ENCODE results near the gene NHSL2.

The NHSL2 gene

DNA sequence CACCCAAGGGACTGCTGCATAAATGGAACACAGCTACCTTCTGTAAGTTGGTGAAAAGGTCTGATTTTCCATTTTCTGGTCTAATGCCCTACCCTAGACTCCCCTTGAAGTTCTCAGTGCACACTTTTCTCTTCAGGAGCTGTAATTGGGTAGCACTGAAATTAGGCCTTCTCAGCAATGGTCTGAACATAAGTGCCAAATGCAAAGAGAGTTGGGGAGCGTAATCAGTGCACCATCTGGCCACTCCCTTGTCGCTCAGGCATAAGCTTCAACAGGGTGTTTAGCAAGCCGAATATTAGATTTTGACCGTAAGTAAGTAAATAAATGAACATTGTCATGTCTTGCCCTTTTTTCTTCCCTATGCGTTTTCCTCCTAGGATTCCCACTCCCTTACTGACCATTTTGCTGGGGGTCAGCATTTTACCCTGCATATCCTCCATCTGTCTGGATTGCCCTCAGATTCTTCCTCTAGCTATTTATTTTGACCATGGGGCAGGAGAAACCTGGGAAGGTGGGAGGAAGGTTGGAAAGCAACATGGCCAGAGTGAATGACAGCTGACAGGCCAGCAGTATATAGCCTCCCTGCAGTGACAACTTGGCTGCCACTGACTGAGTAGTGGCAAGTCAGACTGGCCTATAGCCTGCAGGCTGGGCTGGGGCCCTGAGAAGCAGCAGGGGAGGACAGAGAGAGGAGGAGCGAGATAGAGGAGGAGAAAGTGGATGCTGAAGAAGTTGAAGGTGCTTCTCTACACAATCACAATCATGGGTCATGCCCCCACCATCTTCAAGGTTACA lies 2.7 kb downstream of the NHSL2 start:
- no peak overlapping the region for H2AFZ ChIP-seq (ENCODE audit: low read depth, low read length)
- no peaks in the 10 kb centered on the region for H3K36me3 ChIP-seq (replicated peaks; ENCODE audit: low read depth, low read length)
- H4K20me1 ChIP-seq (ENCODE audit: insufficient read depth, low read length), result no peaks in the 10 kb centered on the region
- H3K4me2 ChIP-seq (ENCODE audit: low read length), result no peak overlapping the region
- no peak overlapping the region for H3K27ac ChIP-seq (ENCODE audit: low read length)
- no peaks in the 10 kb centered on the region for H3K4me1 ChIP-seq (ENCODE audit: low read length)
- H3K27me3 ChIP-seq (ENCODE audit: low read depth, low read length), result no peaks in the 10 kb centered on the region; the same call in 1 of the 2 replicates
- no peaks in the 10 kb centered on the region for H3K9me3 ChIP-seq (ENCODE audit: insufficient read depth, low read length)
- TF ChIP-seq, protein P1, sequence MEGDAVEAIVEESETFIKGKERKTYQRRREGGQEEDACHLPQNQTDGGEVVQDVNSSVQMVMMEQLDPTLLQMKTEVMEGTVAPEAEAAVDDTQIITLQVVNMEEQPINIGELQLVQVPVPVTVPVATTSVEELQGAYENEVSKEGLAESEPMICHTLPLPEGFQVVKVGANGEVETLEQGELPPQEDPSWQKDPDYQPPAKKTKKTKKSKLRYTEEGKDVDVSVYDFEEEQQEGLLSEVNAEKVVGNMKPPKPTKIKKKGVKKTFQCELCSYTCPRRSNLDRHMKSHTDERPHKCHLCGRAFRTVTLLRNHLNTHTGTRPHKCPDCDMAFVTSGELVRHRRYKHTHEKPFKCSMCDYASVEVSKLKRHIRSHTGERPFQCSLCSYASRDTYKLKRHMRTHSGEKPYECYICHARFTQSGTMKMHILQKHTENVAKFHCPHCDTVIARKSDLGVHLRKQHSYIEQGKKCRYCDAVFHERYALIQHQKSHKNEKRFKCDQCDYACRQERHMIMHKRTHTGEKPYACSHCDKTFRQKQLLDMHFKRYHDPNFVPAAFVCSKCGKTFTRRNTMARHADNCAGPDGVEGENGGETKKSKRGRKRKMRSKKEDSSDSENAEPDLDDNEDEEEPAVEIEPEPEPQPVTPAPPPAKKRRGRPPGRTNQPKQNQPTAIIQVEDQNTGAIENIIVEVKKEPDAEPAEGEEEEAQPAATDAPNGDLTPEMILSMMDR (IDR thresholded peaks at IDR 0.05; ENCODE audit: low read depth, low read length), result no peak
- TF ChIP-seq EZH2phosphoT487 (IDR thresholded peaks at IDR 0.05; ENCODE audit: low read depth), result no peak
- no peaks in the 10 kb centered on the region for H3K79me2 ChIP-seq (ENCODE audit: low read length)
- no peak overlapping the region for H3K9ac ChIP-seq (ENCODE audit: low read length)
- no peak overlapping the region for H3K4me3 ChIP-seq (ENCODE audit: low read length)

DNA sequence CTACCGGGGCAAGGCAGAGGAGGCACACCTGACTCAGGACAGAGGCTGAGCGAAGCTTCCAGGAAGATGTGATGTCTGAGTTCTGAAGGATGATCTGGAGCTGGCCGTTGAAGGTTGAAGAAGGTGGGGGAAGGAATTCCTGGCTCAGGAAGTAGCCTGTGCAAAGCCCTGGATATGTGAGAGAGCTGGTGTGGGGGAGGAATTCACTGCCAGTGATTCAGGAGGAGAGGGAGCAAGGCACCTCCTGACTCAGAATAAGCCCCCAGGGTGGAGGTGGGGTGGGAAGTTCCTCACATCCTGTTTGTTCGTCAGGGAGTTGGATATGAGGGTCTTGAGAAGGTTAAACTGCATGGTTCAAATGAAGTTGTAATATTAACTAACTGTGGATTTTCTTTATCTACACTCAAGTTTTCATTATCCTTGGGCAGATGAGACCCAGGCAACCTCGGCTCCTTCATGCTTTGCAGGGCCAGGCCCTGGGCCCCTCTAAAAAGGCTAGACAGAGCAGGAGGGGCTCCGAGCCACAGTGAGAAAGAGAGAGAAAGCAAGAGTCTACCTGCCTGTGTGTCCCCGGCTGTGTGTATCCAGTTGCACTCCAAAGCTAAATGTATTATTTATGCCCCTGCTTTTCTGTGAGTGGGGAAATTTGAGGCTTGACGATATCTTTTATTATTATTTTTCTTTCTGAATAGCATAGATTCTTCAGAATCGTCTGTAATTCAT lies 7.1 kb downstream of the NHSL2 start:
- no peaks in the 10 kb centered on the region for H3K36me3 ChIP-seq (replicated peaks; ENCODE audit: low read depth, low read length)
- H3K9ac ChIP-seq (ENCODE audit: low read length), result no peak overlapping the region
- H2AFZ ChIP-seq (ENCODE audit: low read depth, low read length), result no peak overlapping the region
- no peak for TF ChIP-seq EZH2phosphoT487 (IDR thresholded peaks at IDR 0.05; ENCODE audit: low read depth)
- TF ChIP-seq, protein P1 (IDR thresholded peaks at IDR 0.05; ENCODE audit: low read depth, low read length), result no peak
- H3K4me3 ChIP-seq (ENCODE audit: low read length), result no peak overlapping the region
- H3K4me2 ChIP-seq (ENCODE audit: low read length), result no peak overlapping the region
- no peaks in the 10 kb centered on the region for H3K4me1 ChIP-seq (ENCODE audit: low read length)
- no peak overlapping the region for H3K27ac ChIP-seq (ENCODE audit: low read length)
- no peaks in the 10 kb centered on the region for H3K9me3 ChIP-seq (ENCODE audit: insufficient read depth, low read length)
- H4K20me1 ChIP-seq (ENCODE audit: insufficient read depth, low read length), result no peaks in the 10 kb centered on the region
- H3K79me2 ChIP-seq (ENCODE audit: low read length), result no peaks in the 10 kb centered on the region
- no peaks in the 10 kb centered on the region; the same call in 1 of the 2 replicates for H3K27me3 ChIP-seq (ENCODE audit: low read depth, low read length)

DNA sequence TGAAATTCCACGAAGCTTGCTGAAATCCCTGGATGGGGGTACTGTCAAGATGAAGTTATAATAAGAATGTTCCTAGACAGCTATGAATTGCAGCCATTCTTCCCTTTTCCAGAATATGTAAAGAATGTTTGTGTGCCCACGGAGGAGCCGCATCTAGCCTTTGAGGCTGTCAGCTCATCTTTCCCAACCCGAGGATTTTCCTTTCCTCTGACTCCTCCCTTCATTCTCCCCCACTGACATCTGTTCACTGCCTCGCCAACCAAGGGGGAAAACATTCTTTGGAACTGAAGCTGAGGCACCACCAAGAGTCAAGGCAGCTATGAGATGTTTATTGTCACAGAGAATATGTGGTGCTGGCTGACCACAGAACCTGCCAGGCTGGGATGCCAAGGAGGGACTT lies 8.8 kb downstream of the NHSL2 start:
- Histone ChIP-seq H4K20me1 (ENCODE audit: insufficient read depth, low read length) (no peaks in the 10 kb centered on the region), H3K27me3 (ENCODE audit: low read depth, low read length) (no peaks in the 10 kb centered on the region), H3K4me1 (ENCODE audit: low read length) (no peaks in the 10 kb centered on the region), H3K4me2 (ENCODE audit: low read length) (no peak overlapping the region), H3K9me3 (ENCODE audit: insufficient read depth, low read length) (no peaks in the 10 kb centered on the region), H3K4me3 (ENCODE audit: low read length) (no peak overlapping the region), H2AFZ (ENCODE audit: low read depth, low read length) (no peak overlapping the region), H3K36me3 (replicated peaks; ENCODE audit: low read depth, low read length) (no peaks in the 10 kb centered on the region), H3K9ac (ENCODE audit: low read length) (no peak overlapping the region), H3K79me2 (ENCODE audit: low read length) (no peaks in the 10 kb centered on the region), H3K27ac (ENCODE audit: low read length) (no peak overlapping the region)
- TF ChIP-seq, protein P1 (IDR thresholded peaks at IDR 0.05; ENCODE audit: low read depth, low read length), result no peak
- TF ChIP-seq EZH2phosphoT487 (IDR thresholded peaks at IDR 0.05; ENCODE audit: low read depth), result no peak

DNA sequence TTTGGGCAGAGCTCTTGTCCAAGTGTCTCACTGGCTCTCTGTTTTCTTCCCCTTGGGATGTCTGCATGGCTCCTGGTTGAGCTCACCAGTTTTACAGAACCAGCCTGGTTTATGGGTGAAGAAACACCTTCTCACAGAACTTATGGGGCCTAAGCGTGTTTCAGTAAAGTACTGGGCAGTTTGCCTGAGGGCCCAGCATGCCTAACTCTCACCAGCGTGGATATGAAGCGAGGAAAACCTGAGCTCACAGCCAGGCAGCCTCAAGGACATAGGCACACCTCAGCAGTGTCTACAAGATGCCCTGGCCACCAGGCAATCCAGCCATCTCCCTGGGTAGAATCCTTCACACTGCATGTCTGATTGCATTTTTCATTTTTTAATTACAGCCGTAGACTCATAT lies 9.2 kb downstream of the NHSL2 start:
- Histone ChIP-seq H4K20me1 (ENCODE audit: insufficient read depth, low read length) (no peaks in the 10 kb centered on the region), H3K36me3 (replicated peaks; ENCODE audit: low read depth, low read length) (no peaks in the 10 kb centered on the region), H3K27ac (ENCODE audit: low read length) (no peak overlapping the region), H3K79me2 (ENCODE audit: low read length) (no peaks in the 10 kb centered on the region), H2AFZ (ENCODE audit: low read depth, low read length) (no peak overlapping the region), H3K4me1 (ENCODE audit: low read length) (no peaks in the 10 kb centered on the region), H3K4me2 (ENCODE audit: low read length) (no peak overlapping the region), H3K4me3 (ENCODE audit: low read length) (no peak overlapping the region), H3K27me3 (ENCODE audit: low read depth, low read length) (no peaks in the 10 kb centered on the region), H3K9ac (ENCODE audit: low read length) (no peak overlapping the region), H3K9me3 (ENCODE audit: insufficient read depth, low read length) (no peaks in the 10 kb centered on the region)
- TF ChIP-seq EZH2phosphoT487 (IDR thresholded peaks at IDR 0.05; ENCODE audit: low read depth), result no peak
- TF ChIP-seq, protein P1 (IDR thresholded peaks at IDR 0.05; ENCODE audit: low read depth, low read length), result no peak
